GM23248 (cell line): Measurements from ENCODE around the gene FAM234A. TPM values are rescaled to one million over a fixed set of nuclear protein-coding genes. Genes with fewer than 3 reads are reported as not detected.

Experiments
- DNase-seq: peaks from one replicate; pipeline ENCODE4 v3.0.0-alpha.2; 2015
- H2AFZ ChIP-seq: fragments of 200-600 bp; sonication (generic); 2 replicates; pipeline ENCODE4 v1.6.1; 2016; ENCODE audit warnings: antibody characterized with exemption
- H3F3A ChIP-seq: fragments of 200-600 bp; sonication (generic); 2 replicates; pipeline ENCODE4 v1.6.1; 2016; ENCODE audit warnings: mild to moderate bottlenecking, antibody characterized with exemption, mixed run types; ENCODE audit not compliant: insufficient read depth
- H3K27ac ChIP-seq: fragments of 200-600 bp; sonication (generic); 2 replicates; pipeline ENCODE4 v1.5.1; 2016; ENCODE audit warnings: mild to moderate bottlenecking
- H3K27me3 ChIP-seq: fragments of 200-600 bp; sonication (generic); replicated peaks from 2 replicates; pipeline ENCODE4 v1.6.1; 2016; ENCODE audit warnings: mild to moderate bottlenecking; ENCODE audit not compliant: insufficient read depth
- H3K36me3 ChIP-seq: fragments of 200-600 bp; sonication (generic); 2 replicates; pipeline ENCODE4 v1.6.1; 2016; ENCODE audit warnings: low read depth, mild to moderate bottlenecking
- H3K4me1 ChIP-seq: fragments of 200-600 bp; sonication (generic); 2 replicates; pipeline ENCODE4 v1.6.1; 2016; ENCODE audit warnings: mild to moderate bottlenecking; ENCODE audit not compliant: insufficient read depth
- H3K4me2 ChIP-seq: fragments of 200-600 bp; sonication (generic); one replicate; pipeline ENCODE4 v1.6.1; 2016; ENCODE audit warnings: mild to moderate bottlenecking; ENCODE audit not compliant: unreplicated experiment
- H3K4me3 ChIP-seq: fragments of 200-600 bp; sonication (generic); 2 replicates; pipeline ENCODE4 v1.5.1; 2016; ENCODE audit warnings: mild to moderate bottlenecking
- H3K79me2 ChIP-seq: fragments of 200-600 bp; sonication (generic); 2 replicates; pipeline ENCODE4 v1.6.1; 2016; ENCODE audit warnings: mild to moderate bottlenecking; ENCODE audit not compliant: insufficient read depth
- H3K9ac ChIP-seq: fragments of 200-600 bp; sonication (generic); 2 replicates; pipeline ENCODE4 v1.6.1; 2016; ENCODE audit warnings: mild to moderate bottlenecking
- H3K9me2 ChIP-seq: fragments of 200-600 bp; sonication (generic); 2 replicates; pipeline ENCODE4 v1.6.1; 2016; ENCODE audit warnings: mixed run types, mild to moderate bottlenecking, moderate library complexity; ENCODE audit not compliant: insufficient read depth
- H3K9me3 ChIP-seq: fragments of 200-600 bp; sonication (generic); one replicate; pipeline ENCODE4 v1.6.1; 2017; ENCODE audit warnings: low read depth
- H4K20me1 ChIP-seq: fragments of 200-600 bp; sonication (generic); 2 replicates; pipeline ENCODE4 v1.6.0; 2016; ENCODE audit not compliant: insufficient read depth
- EZH2 ChIP-seq: fragments of 200-600 bp; sonication (generic); IDR thresholded peaks from 2 replicates; pipeline ENCODE4 v1.6.1; 2018; ENCODE audit warnings: antibody characterized with exemption, mild to moderate bottlenecking; ENCODE audit not compliant: insufficient read depth, poor library complexity, severe bottlenecking
- EZH2phosphoT487 ChIP-seq: fragments of 200-600 bp; sonication (generic); IDR thresholded peaks from 2 replicates; pipeline ENCODE4 v1.6.1; 2018; ENCODE audit warnings: antibody characterized with exemption, moderate library complexity, mild to moderate bottlenecking, low read depth; ENCODE audit not compliant: insufficient read depth
- WGBS, 2 experiments: methylation state at CpG; one replicate each; pipeline ENCODE4 v1.1.6; 2015 to 2017; ENCODE audit warnings: low lambda C conversion rate in 2 of 2, low coverage in 1 of 2; ENCODE audit errors: missing lambda C conversion rate in 2 of 2; 5-methylcytosine and 5-hydroxymethylcytosine counted together
- in situ Hi-C: fragments of 300-500 bp; cut with MboI; formaldehyde crosslinking; loops from 2 replicates; pipeline ENCODE4 v1.15.0; 2020
- polyA plus RNA-seq: library from polyadenylated mRNA; unstranded; fragments of >200 nt; fragmentation: Nextera tagmentation; extraction: Ambion mirVana; gene quantifications from 2 replicates; pipeline ENCODE4 v1.2.1, GENCODE V29; 2016
- total RNA-seq: library from RNA; depleted of rRNA; stranded (reverse); fragments of >200 nt; shearing (Covaris generic); gene quantifications from 2 replicates; pipeline ENCODE4 v1.2.3, GENCODE V29; 2014

Gene FAM234A
- total and polyA plus RNA-seq, 2 experiments from 2014 or later: 113 to 165 TPM

DNA sequence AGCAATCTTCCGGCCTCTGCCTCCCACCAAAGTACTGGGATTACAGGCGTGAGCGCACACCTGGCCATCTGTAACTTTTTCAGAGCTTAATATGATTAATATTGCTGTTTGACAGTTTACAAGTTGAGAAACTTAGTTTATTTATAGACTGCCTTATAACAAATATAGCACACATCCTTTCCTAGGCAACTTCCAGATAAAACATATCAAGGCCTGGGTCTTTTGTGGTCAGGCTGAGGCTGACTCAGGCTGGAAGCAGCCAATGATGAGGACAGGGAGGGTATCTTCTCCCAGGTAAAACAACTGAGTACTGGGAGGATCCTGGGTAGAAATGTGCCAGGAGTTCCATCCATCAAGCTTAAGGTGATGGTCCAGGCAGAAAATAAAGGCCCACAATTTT lies 21.6 kb upstream of the FAM234A start:
- Histone ChIP-seq H3K4me2 (no peak overlapping the region), H3K9ac (no peak overlapping the region), H3K79me2 (peaks cover 100% of the 10 kb centered on the region), H4K20me1 (no peaks in the 10 kb centered on the region; the same call in none of the 2 replicates), H3K27ac (no peak overlapping the region), H2AFZ (no peak overlapping the region), H3K27me3 (no peaks in the 10 kb centered on the region), H3F3A (peaks cover 19% of the 10 kb centered on the region; the same call in 1 of the 2 replicates), H3K36me3 (peaks cover 26% of the 10 kb centered on the region), H3K4me1 (no peaks in the 10 kb centered on the region), H3K9me2 (no peaks in the 10 kb centered on the region), H3K4me3 (no peak overlapping the region), H3K9me3 (no peaks in the 10 kb centered on the region)
- in situ Hi-C loops: no loop called here
- DNase-seq: no peak
- no peak for TF ChIP-seq EZH2phosphoT487
- no peak for TF ChIP-seq EZH2
- 98 to 99% methylated on average over 3 of the region's 3 CpGs for WGBS, 2 experiments

DNA sequence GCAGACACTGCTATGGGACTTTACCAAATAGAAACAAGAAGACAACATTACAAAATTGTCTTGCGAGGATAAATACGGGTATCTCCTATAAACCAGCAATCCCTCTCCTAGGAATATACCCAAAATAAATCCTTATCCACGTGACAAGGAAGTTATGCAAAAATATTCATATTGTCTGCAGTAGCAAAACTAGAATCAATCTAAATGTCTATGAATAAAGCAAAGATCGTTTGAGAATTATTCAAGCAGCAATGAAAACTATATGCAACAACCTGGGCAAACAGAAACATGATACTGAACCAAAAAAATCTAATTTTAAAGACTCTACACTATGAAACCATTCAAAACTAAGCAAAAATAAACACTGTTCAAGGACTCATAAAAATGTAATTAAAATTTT lies 14.6 kb upstream of the FAM234A start:
- Histone ChIP-seq H3K27ac (no peak overlapping the region), H3K4me2 (no peak overlapping the region), H4K20me1 (no peaks in the 10 kb centered on the region), H3K36me3 (peaks cover 57% of the 10 kb centered on the region), H3F3A (peaks cover 11% of the 10 kb centered on the region), H3K27me3 (no peaks in the 10 kb centered on the region), H3K9me2 (no peaks in the 10 kb centered on the region), H3K9ac (no peak overlapping the region), H2AFZ (no peak overlapping the region), H3K9me3 (no peaks in the 10 kb centered on the region), H3K4me3 (no peak overlapping the region), H3K4me1 (no peaks in the 10 kb centered on the region), H3K79me2 (peaks cover 100% of the 10 kb centered on the region)
- TF ChIP-seq EZH2 (no peak), EZH2phosphoT487 (no peak)
- in situ Hi-C loops: no loop called here
- no peak for DNase-seq
- 83 to 87% methylated on average over 4 of the region's 4 CpGs for WGBS, 2 experiments

DNA sequence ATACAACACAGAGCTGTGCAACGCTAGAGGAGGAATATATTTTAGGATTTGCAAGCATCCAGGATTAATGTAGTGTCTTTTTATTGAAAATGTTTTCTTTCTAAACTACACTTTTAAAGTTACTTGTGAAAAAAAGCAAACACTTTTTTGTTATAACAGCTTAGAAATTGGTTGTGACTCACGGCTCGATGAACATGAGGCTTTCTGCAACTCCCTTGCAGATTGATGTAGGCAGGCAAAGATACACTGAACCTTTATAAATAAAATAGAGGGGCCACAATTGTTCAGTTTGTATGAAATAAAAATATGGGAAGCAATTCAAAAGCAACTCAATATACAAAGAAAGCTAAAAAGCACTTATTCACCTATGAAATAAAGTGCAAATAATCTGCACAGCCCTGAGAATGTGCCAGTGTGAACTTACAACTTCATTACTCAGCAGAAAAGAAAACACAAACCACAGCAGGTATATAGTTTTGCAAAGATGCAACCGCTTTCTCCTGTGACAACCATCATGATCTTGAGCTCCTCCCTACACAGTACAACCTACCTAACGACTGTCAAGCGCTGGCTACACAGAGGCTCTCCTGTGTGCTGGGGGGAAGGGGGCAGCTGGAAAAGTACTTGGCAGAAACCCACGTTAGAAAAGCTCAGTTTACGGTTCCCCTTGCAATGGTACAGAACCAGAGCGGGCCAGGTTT lies 6.3 kb upstream of the FAM234A start:
- Histone ChIP-seq H3K9me3 (no peaks in the 10 kb centered on the region), H3K4me2 (peak overlapping the region; percentile 95), H3K9me2 (no peaks in the 10 kb centered on the region), H3K9ac (peak overlapping the region; percentile 94), H3K36me3 (peaks cover 30% of the 10 kb centered on the region), H3K27ac (peak overlapping the region; percentile 94), H3K79me2 (peaks cover 59% of the 10 kb centered on the region), H4K20me1 (peaks cover 18% of the 10 kb centered on the region; the same call in 1 of the 2 replicates), H2AFZ (peak overlapping the region; percentile 88), H3K27me3 (no peaks in the 10 kb centered on the region), H3K4me3 (peak overlapping the region; percentile 95), H3F3A (no peaks in the 10 kb centered on the region; the same call in 1 of the 2 replicates), H3K4me1 (peaks cover 10% of the 10 kb centered on the region)
- peak; percentile 54 for DNase-seq
- WGBS, 2 experiments: 9 to 13% methylated on average over 9 of the region's 9 CpGs
- in situ Hi-C loops: no loop called here
- TF ChIP-seq EZH2 (no peak), EZH2phosphoT487 (no peak)

DNA sequence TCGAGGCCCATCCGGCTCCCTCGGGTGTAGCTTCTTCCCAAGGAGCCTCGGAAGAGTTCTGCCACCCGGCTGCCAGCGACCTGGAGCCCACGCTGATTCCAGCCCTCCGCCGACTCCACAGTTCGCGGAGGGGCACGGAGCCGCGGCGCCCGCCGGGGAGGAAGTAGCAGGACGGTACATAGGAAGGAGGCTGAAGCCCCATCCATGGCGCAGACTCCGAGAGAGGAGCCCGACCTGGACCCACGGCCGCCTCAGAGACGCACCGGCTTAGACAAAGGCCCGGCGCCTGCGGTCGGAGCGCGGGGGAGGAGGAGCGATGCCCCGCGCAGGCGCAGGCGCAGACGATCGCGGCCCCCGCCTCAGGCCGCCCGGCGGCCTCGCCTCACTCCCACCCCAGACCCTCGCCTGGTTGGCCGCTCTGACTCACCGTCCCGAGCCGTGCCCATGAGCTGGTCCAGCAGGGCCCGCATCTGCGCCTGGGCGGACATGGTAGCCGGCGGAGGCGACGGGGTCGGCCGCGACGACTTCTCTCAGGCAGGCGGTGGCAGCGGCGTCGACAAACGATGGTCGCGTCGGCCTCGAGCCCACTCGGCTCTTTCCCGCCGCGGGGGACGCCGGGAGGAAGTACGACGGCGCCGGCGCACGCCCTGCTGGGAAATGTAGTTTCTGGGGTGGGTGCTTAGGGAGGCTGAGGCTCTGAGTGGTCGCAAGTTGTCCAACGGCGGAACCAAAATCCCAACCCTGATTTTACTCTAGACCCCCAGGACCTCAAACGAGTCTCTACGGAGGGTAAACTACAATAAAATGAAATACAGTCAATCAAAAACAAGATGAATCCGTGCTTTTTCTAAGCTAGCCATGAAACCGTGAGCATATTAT lies 5.5 kb upstream of the FAM234A start, which contains the start of gene LUC7L:
Gene LUC7L, minus strand, starts transcription at position 598 of the 879 bp plus-strand sequence. Its CDS starts 110 bp downstream, at position 488.
- peaks cover 10% of the 10 kb centered on the region for H3K4me1 ChIP-seq
- in situ Hi-C loops: no loop called here
- H3F3A ChIP-seq: no peaks in the 10 kb centered on the region; the same call in 1 of the 2 replicates
- peak within 1 kb of the TSS; percentile 94 for H3K9ac ChIP-seq
- H3K27ac ChIP-seq: peak within 1 kb of the TSS; percentile 94
- no peaks in the 10 kb centered on the region for H3K9me2 ChIP-seq
- peaks cover 51% of the 10 kb centered on the region for H3K79me2 ChIP-seq
- 2 to 3% methylated on average over 56 to 84 of the region's 88 CpGs for WGBS, 2 experiments
- TF ChIP-seq EZH2: no peak
- TF ChIP-seq EZH2phosphoT487: no peak
- peak within 1 kb of the TSS; percentile 95 for H3K4me3 ChIP-seq
- peaks cover 18% of the 10 kb centered on the region; the same call in 1 of the 2 replicates for H4K20me1 ChIP-seq
- no peaks in the 10 kb centered on the region for H3K9me3 ChIP-seq
- no peaks in the 10 kb centered on the region for H3K27me3 ChIP-seq
- peak; percentile 96 for DNase-seq
- peaks cover 22% of the 10 kb centered on the region; the same call in 1 of the 2 replicates for H3K36me3 ChIP-seq
- peak within 1 kb of the TSS; percentile 88 for H2AFZ ChIP-seq
- H3K4me2 ChIP-seq: peak within 1 kb of the TSS; percentile 95
